Neural crest cell (in vitro differentiated cells): Measurements from ENCODE around the gene MACROH2A1. TPM values are rescaled to one million over a fixed set of nuclear protein-coding genes. Genes with fewer than 3 reads are reported as not detected.

Experiments
- DNase-seq: peaks from one replicate; pipeline ENCODE4 v3.0.0; 2021; ENCODE audit warnings: low read depth, mixed read lengths, low spot score
- H3K27ac Mint-ChIP-seq: one replicate; pipeline ENCODE4 v1.8.0; 2021; ENCODE audit warnings: mild to moderate bottlenecking, mixed read lengths; ENCODE audit not compliant: unreplicated experiment
- H3K27me3 Mint-ChIP-seq: 2 replicates; pipeline ENCODE4 v1.8.0; 2021; ENCODE audit warnings: low read depth, mild to moderate bottlenecking, mixed read lengths
- H3K36me3 Mint-ChIP-seq: 2 replicates; pipeline ENCODE4 v1.8.0; 2021; ENCODE audit warnings: low read depth, mild to moderate bottlenecking, mixed read lengths
- H3K4me1 Mint-ChIP-seq: 2 replicates; pipeline ENCODE4 v1.8.0; 2021; ENCODE audit warnings: mixed read lengths
- H3K4me3 Mint-ChIP-seq: one replicate; pipeline ENCODE4 v1.8.0; 2021; ENCODE audit warnings: mild to moderate bottlenecking, mixed read lengths
- H3K9me3 Mint-ChIP-seq: 2 replicates; pipeline ENCODE4 v1.8.0; 2021; ENCODE audit warnings: mixed read lengths
- total RNA-seq: library from RNA; stranded (reverse); gene quantifications from 2 replicates; pipeline ENCODE4 v1.2.1, GENCODE V29; 2021
- TF ChIP-seq, protein P1 (sequence below): fragments of 200-600 bp; sonication (generic); conservative IDR thresholded peaks from 2 replicates; pipeline ENCODE4 v1.5.0; 2021; ENCODE audit warnings: antibody characterized with exemption, mild to moderate bottlenecking

Gene MACROH2A1
- total RNA-seq, 1 donor from 2014 or later = 339 TPM

DNA sequence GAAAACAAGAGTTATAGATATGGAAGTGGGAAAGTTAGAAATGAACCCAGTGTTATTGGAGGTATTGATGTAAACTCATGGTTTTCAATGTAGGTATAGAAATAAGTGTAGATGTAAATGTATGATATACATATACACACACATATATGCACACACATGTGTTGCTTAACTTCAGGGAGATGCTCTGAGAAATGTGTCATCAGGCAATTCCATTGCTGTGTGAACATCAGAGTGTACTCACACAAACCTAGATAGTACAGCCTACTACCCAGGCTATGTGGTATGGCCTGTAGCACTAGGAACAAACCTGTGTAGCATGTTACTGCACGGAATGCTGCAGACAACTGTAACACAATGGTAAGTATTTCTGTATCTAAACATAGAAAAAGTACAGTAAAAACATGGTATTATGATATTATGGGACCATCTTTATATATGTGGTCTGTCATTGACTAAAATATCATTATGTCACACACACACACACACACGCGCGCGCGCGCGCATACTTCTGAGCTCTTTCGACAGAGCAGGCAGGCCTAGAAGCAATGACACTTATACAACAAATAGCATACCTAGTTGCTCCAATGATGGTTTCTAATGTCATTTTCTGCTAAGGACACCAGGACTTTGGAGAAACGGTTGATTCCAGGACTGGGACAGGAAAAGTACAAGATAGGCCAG, 86.6 kb downstream of the MACROH2A1 start:
- TF ChIP-seq, protein P1, sequence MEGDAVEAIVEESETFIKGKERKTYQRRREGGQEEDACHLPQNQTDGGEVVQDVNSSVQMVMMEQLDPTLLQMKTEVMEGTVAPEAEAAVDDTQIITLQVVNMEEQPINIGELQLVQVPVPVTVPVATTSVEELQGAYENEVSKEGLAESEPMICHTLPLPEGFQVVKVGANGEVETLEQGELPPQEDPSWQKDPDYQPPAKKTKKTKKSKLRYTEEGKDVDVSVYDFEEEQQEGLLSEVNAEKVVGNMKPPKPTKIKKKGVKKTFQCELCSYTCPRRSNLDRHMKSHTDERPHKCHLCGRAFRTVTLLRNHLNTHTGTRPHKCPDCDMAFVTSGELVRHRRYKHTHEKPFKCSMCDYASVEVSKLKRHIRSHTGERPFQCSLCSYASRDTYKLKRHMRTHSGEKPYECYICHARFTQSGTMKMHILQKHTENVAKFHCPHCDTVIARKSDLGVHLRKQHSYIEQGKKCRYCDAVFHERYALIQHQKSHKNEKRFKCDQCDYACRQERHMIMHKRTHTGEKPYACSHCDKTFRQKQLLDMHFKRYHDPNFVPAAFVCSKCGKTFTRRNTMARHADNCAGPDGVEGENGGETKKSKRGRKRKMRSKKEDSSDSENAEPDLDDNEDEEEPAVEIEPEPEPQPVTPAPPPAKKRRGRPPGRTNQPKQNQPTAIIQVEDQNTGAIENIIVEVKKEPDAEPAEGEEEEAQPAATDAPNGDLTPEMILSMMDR = no peak
- Mint-ChIP-seq H3K36me3 (no peaks in the 10 kb centered on the region), H3K27me3 (no peaks in the 10 kb centered on the region), H3K9me3 (no peaks in the 10 kb centered on the region), H3K4me1 (peaks cover 6% of the 10 kb centered on the region), H3K4me3 (no peak overlapping the region), H3K27ac (no peak overlapping the region)
- no peak for DNase-seq

DNA sequence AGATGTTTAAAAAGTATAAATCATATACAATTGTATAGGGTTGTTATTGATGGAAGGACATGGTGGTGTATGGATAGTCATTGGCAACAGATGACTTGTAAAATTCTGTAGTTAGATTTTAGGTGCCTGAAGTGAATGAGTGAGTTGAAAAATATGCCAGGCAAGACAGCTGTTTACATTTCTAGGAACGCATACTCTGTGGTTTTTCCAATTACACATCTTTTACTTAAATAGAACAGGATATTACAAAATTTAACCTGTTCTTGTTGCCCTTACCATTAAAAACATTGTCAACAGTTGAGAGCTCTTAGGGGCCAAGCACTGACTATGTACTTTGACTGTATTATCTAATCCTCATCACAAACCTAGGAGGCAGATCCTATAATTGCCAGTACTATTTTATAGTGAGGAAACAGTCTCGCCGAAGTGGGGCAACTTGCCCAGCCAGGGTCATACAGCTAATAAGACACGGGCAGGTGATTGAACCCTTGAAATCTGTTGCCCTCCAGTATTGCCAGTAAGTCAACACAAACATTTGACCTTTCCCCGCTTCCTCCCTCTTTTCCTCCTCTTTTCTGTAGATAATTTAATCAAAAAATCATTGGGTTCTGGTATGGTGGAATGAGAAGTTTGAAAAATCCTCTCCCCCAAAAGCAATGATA, 88.6 kb downstream of the MACROH2A1 start:
- no peak for DNase-seq
- H3K9me3 Mint-ChIP-seq = no peaks in the 10 kb centered on the region
- H3K27me3 Mint-ChIP-seq = no peaks in the 10 kb centered on the region
- no peaks in the 10 kb centered on the region for H3K36me3 Mint-ChIP-seq
- TF ChIP-seq, protein P1 = no peak
- H3K4me1 Mint-ChIP-seq = peaks cover 13% of the 10 kb centered on the region
- no peak overlapping the region for H3K4me3 Mint-ChIP-seq
- no peak overlapping the region for H3K27ac Mint-ChIP-seq

DNA sequence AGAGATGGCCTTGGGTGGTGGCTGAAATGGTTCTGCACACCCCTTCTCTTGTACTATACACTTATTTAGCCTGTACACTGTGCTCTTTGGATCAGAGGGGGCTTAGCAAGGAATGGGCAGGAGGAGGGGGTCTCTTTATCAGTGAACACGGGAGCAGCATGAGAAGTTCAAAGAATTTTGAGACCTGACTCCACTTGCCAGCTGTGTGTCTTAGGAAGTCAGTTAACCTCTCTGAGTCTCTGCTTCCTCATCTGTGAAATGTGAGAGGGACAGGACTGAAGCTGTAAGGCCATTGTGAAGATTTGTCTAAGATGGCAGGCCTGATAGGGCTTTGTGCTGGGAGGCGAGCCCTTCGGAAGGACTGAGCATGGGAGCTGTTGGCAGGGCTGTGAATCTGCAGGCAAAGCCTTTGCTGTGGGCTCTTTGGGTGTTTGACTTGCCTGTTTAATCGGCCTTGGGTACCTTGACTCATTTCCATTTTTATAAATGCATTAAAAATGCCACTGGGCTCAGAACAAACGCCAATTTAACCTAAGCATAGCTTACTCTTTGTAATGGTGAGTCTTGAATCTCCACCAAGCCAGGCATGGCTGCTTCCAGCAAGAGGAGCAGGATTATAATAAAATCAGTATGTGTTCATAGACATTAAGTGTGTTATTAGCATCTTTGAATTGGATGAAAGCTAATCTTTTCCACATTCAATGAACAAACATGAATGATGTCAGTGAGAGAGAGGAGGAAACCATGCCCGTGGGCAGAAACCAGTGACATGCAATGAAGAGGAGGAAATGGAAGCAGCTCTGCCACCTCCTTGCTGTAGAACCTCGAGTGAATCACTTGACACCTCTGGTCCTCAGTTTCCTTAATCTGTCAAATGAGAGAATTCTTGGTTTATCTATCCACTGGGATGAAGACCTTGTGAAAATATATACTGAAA, 89.4 kb downstream of the MACROH2A1 start:
- no peak for DNase-seq
- H3K4me1 Mint-ChIP-seq = peaks cover 13% of the 10 kb centered on the region
- H3K9me3 Mint-ChIP-seq = no peaks in the 10 kb centered on the region
- TF ChIP-seq, protein P1 = no peak
- no peak overlapping the region for H3K4me3 Mint-ChIP-seq
- no peaks in the 10 kb centered on the region for H3K36me3 Mint-ChIP-seq
- H3K27ac Mint-ChIP-seq = no peak overlapping the region
- H3K27me3 Mint-ChIP-seq = no peaks in the 10 kb centered on the region

DNA sequence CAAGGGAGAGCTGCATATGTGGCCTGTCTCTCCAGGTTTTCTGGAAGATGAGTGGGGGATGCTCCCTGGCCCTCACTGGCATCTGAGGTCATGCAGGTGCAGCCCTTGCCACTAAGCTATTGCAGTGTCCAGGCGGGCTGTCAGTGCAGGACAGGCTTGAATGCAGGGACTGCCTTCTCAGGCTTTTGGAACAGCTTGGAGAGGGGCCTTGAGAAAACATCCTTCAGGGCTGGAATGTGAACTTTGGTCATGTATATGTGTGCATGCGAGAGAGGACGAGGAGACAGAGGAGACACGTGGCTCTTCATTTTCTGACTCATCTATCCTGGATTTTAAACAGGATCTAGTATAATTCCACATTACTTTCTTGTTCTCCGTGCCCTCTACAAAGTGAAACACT, 90.3 kb downstream of the MACROH2A1 start:
- DNase-seq = no peak
- Mint-ChIP-seq H3K4me1 (peaks cover 17% of the 10 kb centered on the region), H3K36me3 (no peaks in the 10 kb centered on the region), H3K9me3 (no peaks in the 10 kb centered on the region), H3K4me3 (no peak overlapping the region), H3K27me3 (no peaks in the 10 kb centered on the region), H3K27ac (no peak overlapping the region)
- TF ChIP-seq, protein P1 = no peak

DNA sequence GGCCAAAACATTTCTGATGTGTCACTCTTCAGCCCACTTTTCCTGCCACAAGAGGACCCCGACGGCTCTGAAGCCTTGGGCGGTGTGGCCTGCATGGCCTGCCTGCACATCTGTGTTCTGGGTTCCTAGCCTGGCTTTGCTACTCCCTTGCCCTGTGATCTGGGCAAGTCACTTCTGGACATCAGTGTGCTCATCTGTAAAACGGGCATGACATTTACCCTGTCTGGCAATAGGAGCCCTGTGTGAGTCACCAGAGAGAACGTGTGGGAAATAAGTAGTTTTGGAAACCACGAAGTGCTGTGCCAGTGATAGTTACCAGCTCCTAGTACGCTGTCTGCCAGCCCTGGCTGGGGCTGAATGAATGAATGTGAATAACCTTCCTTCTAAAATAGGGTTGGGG, 90.8 kb downstream of the MACROH2A1 start:
- no peaks in the 10 kb centered on the region for H3K9me3 Mint-ChIP-seq
- H3K4me3 Mint-ChIP-seq = no peak overlapping the region
- H3K36me3 Mint-ChIP-seq = no peaks in the 10 kb centered on the region
- no peak overlapping the region for H3K27ac Mint-ChIP-seq
- no peaks in the 10 kb centered on the region for H3K27me3 Mint-ChIP-seq
- DNase-seq = no peak
- TF ChIP-seq, protein P1 = no peak
- H3K4me1 Mint-ChIP-seq = peaks cover 17% of the 10 kb centered on the region
